ENCODE data around the gene MAP2.

MAP2 gene

GRCh38 chr2:209423562-209424198 lies at the start of gene MAP2:
Gene MAP2 (plus strand): TSS chr2:209424047. CDS start chr2:209653171, 229,124 bp downstream.
- no peak within 1 kb of the TSS for H3K27ac Mint-ChIP-seq
- intact Hi-C loops (cut with micrococcal nuclease), result loop anchor here (1.0 kb wide), 1 partner anchor 89 kb away; no protein-coding TSS in a partner anchor
- H3K36me3 Mint-ChIP-seq (ENCODE audit: low read depth), result no peaks in the 10 kb centered on the region
- peaks cover 9% of the 10 kb centered on the region for H3K4me1 Mint-ChIP-seq (ENCODE audit: low read depth)
- H3K4me3 Mint-ChIP-seq, result peak within 1 kb of the TSS; percentile 60
- H3K27me3 Mint-ChIP-seq, result peaks cover 45% of the 10 kb centered on the region
- no peaks in the 10 kb centered on the region for H3K9me3 Mint-ChIP-seq

GRCh38 chr2:209376686-209377085 lies 47.2 kb upstream of the MAP2 start:
- Mint-ChIP-seq H3K4me1 (ENCODE audit: low read depth) (peaks cover 12% of the 10 kb centered on the region), H3K9me3 (peaks cover 58% of the 10 kb centered on the region)

GRCh38 chr2:209380293-209380692 lies 43.6 kb upstream of the MAP2 start:
- Mint-ChIP-seq H3K27me3 (peaks cover 43% of the 10 kb centered on the region), H3K4me3 (no peak overlapping the region), H3K9me3 (peaks cover 35% of the 10 kb centered on the region), H3K27ac (no peak overlapping the region), H3K4me1 (ENCODE audit: low read depth) (peaks cover 20% of the 10 kb centered on the region), H3K36me3 (ENCODE audit: low read depth) (no peaks in the 10 kb centered on the region)
- intact Hi-C loops (cut with micrococcal nuclease), result no loop called here

More at GRCh38 chr2:209376686-209377085, 47.2 kb upstream of the MAP2 start:
- Mint-ChIP-seq H3K27me3 (peaks cover 42% of the 10 kb centered on the region), H3K4me3 (no peak overlapping the region), H3K27ac (no peak overlapping the region), H3K36me3 (ENCODE audit: low read depth) (no peaks in the 10 kb centered on the region)
- intact Hi-C loops (cut with micrococcal nuclease), result no loop called here

GRCh38 chr2:209381091-209381490 lies 42.8 kb upstream of the MAP2 start:
- Mint-ChIP-seq H3K27me3 (peaks cover 39% of the 10 kb centered on the region), H3K9me3 (peaks cover 27% of the 10 kb centered on the region), H3K36me3 (ENCODE audit: low read depth) (no peaks in the 10 kb centered on the region), H3K27ac (no peak overlapping the region), H3K4me3 (no peak overlapping the region), H3K4me1 (ENCODE audit: low read depth) (peaks cover 20% of the 10 kb centered on the region)
- intact Hi-C loops (cut with micrococcal nuclease), result no loop called here

GRCh38 chr2:209382775-209383174 lies 41.1 kb upstream of the MAP2 start:
- no peaks in the 10 kb centered on the region for H3K36me3 Mint-ChIP-seq (ENCODE audit: low read depth)
- peaks cover 33% of the 10 kb centered on the region for H3K27me3 Mint-ChIP-seq
- intact Hi-C loops (cut with micrococcal nuclease), result no loop called here
- peaks cover 20% of the 10 kb centered on the region for H3K4me1 Mint-ChIP-seq (ENCODE audit: low read depth)
- H3K27ac Mint-ChIP-seq, result no peak overlapping the region
- H3K4me3 Mint-ChIP-seq, result no peak overlapping the region
- peaks cover 14% of the 10 kb centered on the region for H3K9me3 Mint-ChIP-seq

GRCh38 chr2:209383212-209383611 lies 40.6 kb upstream of the MAP2 start:
- no peaks in the 10 kb centered on the region for H3K36me3 Mint-ChIP-seq (ENCODE audit: low read depth)
- no peak overlapping the region for H3K4me3 Mint-ChIP-seq

GRCh38 chr2:209387389-209387788 lies 36.5 kb upstream of the MAP2 start:
- H3K4me1 Mint-ChIP-seq (ENCODE audit: low read depth), result peaks cover 8% of the 10 kb centered on the region
- no peak overlapping the region for H3K4me3 Mint-ChIP-seq
- no peaks in the 10 kb centered on the region for H3K9me3 Mint-ChIP-seq
- H3K27ac Mint-ChIP-seq, result no peak overlapping the region
- intact Hi-C loops (cut with micrococcal nuclease), result no loop called here
- H3K27me3 Mint-ChIP-seq, result peaks cover 26% of the 10 kb centered on the region
- no peaks in the 10 kb centered on the region for H3K36me3 Mint-ChIP-seq (ENCODE audit: low read depth)

More at GRCh38 chr2:209383212-209383611, 40.6 kb upstream of the MAP2 start:
- Mint-ChIP-seq H3K27ac (no peak overlapping the region), H3K27me3 (peaks cover 31% of the 10 kb centered on the region), H3K9me3 (peaks cover 9% of the 10 kb centered on the region), H3K4me1 (ENCODE audit: low read depth) (peaks cover 20% of the 10 kb centered on the region)
- intact Hi-C loops (cut with micrococcal nuclease), result no loop called here

GRCh38 chr2:209388446-209389037 lies 35.3 kb upstream of the MAP2 start:
- no peak overlapping the region for H3K27ac Mint-ChIP-seq
- intact Hi-C loops (cut with micrococcal nuclease), result no loop called here
- H3K36me3 Mint-ChIP-seq (ENCODE audit: low read depth), result no peaks in the 10 kb centered on the region
- peaks cover 15% of the 10 kb centered on the region for H3K27me3 Mint-ChIP-seq
- no peak overlapping the region for H3K4me3 Mint-ChIP-seq
- no peaks in the 10 kb centered on the region for H3K9me3 Mint-ChIP-seq
- no peaks in the 10 kb centered on the region for H3K4me1 Mint-ChIP-seq (ENCODE audit: low read depth)

- Mint-ChIP-seq H3K36me3 (ENCODE audit: low read depth) (no peaks in the 10 kb centered on the region), H3K4me1 (ENCODE audit: low read depth) (no peaks in the 10 kb centered on the region), H3K27me3 (peaks cover 16% of the 10 kb centered on the region), H3K27ac (no peak overlapping the region), H3K4me3 (no peak overlapping the region), H3K9me3 (no peaks in the 10 kb centered on the region)
- intact Hi-C loops (cut with micrococcal nuclease), result no loop called here
These were observed 34.7 kb upstream of the MAP2 start for GRCh38 chr2:209389171-209389618.

- no peak overlapping the region for H3K4me3 Mint-ChIP-seq
- H3K27ac Mint-ChIP-seq, result no peak overlapping the region
- intact Hi-C loops (cut with micrococcal nuclease), result no loop called here
- H3K36me3 Mint-ChIP-seq (ENCODE audit: low read depth), result no peaks in the 10 kb centered on the region
- H3K27me3 Mint-ChIP-seq, result peaks cover 14% of the 10 kb centered on the region
- H3K9me3 Mint-ChIP-seq, result no peaks in the 10 kb centered on the region
- H3K4me1 Mint-ChIP-seq (ENCODE audit: low read depth), result no peaks in the 10 kb centered on the region
These were observed 33.0 kb upstream of the MAP2 start for GRCh38 chr2:209390839-209391238.

- no peak overlapping the region for H3K4me3 Mint-ChIP-seq
- no peaks in the 10 kb centered on the region for H3K9me3 Mint-ChIP-seq
- H3K27me3 Mint-ChIP-seq, result peaks cover 12% of the 10 kb centered on the region
- intact Hi-C loops (cut with micrococcal nuclease), result no loop called here
- no peak overlapping the region for H3K27ac Mint-ChIP-seq
- H3K36me3 Mint-ChIP-seq (ENCODE audit: low read depth), result no peaks in the 10 kb centered on the region
- H3K4me1 Mint-ChIP-seq (ENCODE audit: low read depth), result no peaks in the 10 kb centered on the region
These were observed 32.0 kb upstream of the MAP2 start for GRCh38 chr2:209391776-209392401.

- H3K27ac Mint-ChIP-seq, result no peak overlapping the region
- H3K4me1 Mint-ChIP-seq (ENCODE audit: low read depth), result no peaks in the 10 kb centered on the region
- intact Hi-C loops (cut with micrococcal nuclease), result no loop called here
- H3K4me3 Mint-ChIP-seq, result no peak overlapping the region
- H3K36me3 Mint-ChIP-seq (ENCODE audit: low read depth), result no peaks in the 10 kb centered on the region
- H3K9me3 Mint-ChIP-seq, result no peaks in the 10 kb centered on the region
- peaks cover 10% of the 10 kb centered on the region for H3K27me3 Mint-ChIP-seq
These were observed 28.6 kb upstream of the MAP2 start for GRCh38 chr2:209395229-209395628.

- intact Hi-C loops (cut with micrococcal nuclease), result no loop called here
- Mint-ChIP-seq H3K36me3 (ENCODE audit: low read depth) (no peaks in the 10 kb centered on the region), H3K27ac (no peak overlapping the region), H3K4me1 (ENCODE audit: low read depth) (no peaks in the 10 kb centered on the region), H3K27me3 (peaks cover 6% of the 10 kb centered on the region), H3K4me3 (no peak overlapping the region), H3K9me3 (no peaks in the 10 kb centered on the region)
These were observed 28.2 kb upstream of the MAP2 start for GRCh38 chr2:209395652-209396051.

- H3K4me3 Mint-ChIP-seq, result no peak overlapping the region
- no peaks in the 10 kb centered on the region for H3K36me3 Mint-ChIP-seq (ENCODE audit: low read depth)
- H3K27ac Mint-ChIP-seq, result no peak overlapping the region
- no peaks in the 10 kb centered on the region for H3K4me1 Mint-ChIP-seq (ENCODE audit: low read depth)
- no peaks in the 10 kb centered on the region for H3K9me3 Mint-ChIP-seq
- H3K27me3 Mint-ChIP-seq, result peaks cover 5% of the 10 kb centered on the region
- intact Hi-C loops (cut with micrococcal nuclease), result no loop called here
These were observed 25.4 kb upstream of the MAP2 start for GRCh38 chr2:209398463-209398862.

Data from dendritic cell treated with granulocyte-macrophage colony-stimulating factor and Interleukin-4, amounts not matched to agents 40 ng/mL and 50 ng/mL, for 4 days (primary cell).